GM12878 (cell line): ENCODE measurements around the gene USP35. TPM values are rescaled to one million over a fixed set of nuclear protein-coding genes. Genes with fewer than 3 reads are reported as not detected.

ENCODE experiments used
- EZH2 ChIP-seq: IDR thresholded peaks from 2 replicates; pipeline ENCODE4 v1.6.1; 2012; ENCODE audit warnings: low read depth, mild to moderate bottlenecking, control low read depth, inconsistent platforms, low read length, borderline replicate concordance; ENCODE audit not compliant: control insufficient read depth
- polyA plus RNA-seq, 11 experiments: library from polyadenylated mRNA; depleted of rRNA in 4 of 11; unstranded in 6 of 11; stranded (reverse) in 5 of 11; fragments of >200 nt; fragmentation: Nextera tagmentation in 4 of 11; fragmentation: Illumina TruSeq in 1 of 11; extraction: Ambion mirVana in 4 of 11; extraction: Trizol in 1 of 11; gene quantifications; 1 replicate in 1 of 11; 2 replicates in 10 of 11; pipeline versions ENCODE4 v1.2.1 to v1.2.3, GENCODE V29; 2011 to 2016; ENCODE audit warnings: inconsistent platforms in 2 of 11, missing spikeins in 2 of 11, low read depth in 1 of 11
- total RNA-seq, 4 experiments: library from RNA; depleted of rRNA in 3 of 4; stranded (reverse); fragments of >200 nt in 3 of 4; fragmentation: Illumina TruSeq in 1 of 4; extraction: Trizol in 1 of 4; gene quantifications; 2 replicates each; pipeline versions ENCODE4 v1.2.1 to v1.2.3, GENCODE V29; 2013 to 2021
- TF ChIP-seq, protein P1 (sequence below): fragments of 450-650 bp; formaldehyde crosslinking; IDR thresholded peaks from 2 replicates; pipeline ENCODE4 v1.4.0; 2022; ENCODE audit warnings: mild to moderate bottlenecking, moderate library complexity
- TF ChIP-seq, protein P2 (sequence below): fragments of 450-650 bp; conservative IDR thresholded peaks from 2 replicates; pipeline ENCODE4 v1.6.1; 2017; ENCODE audit warnings: mild to moderate bottlenecking, moderate library complexity

USP35 gene
- total and polyA plus RNA-seq, 10 of the 15 experiments (the other 5 are each of a cell fraction or from before 2014, with no cell fraction given), result 0.13 to 6.4 (median 3.1) TPM; not detected in 1

DNA sequence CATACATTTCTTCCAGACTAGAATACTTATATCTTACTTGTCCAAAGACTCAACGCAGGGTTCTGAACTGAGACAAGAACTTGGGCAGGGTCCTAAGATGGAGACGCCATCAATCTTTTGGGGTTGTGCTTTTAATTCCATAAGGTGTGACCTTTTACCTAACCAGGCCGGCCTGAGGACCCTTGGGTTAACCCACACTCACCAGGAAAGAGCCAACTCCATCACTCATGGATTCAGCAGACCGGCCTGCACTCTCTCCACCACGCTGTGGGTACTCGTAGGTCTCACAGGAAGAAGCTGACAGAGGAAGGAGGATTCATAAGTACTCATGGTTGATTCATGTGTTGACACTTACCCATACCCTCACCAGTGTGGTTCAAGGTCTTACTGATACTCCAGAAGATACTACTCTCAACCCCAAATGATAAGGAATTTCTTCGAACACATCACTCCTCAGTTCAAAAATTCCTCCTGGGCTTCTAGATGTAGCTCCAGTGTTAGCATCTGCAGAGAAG is 36.2 kb downstream of the USP35 start (continued):
- TF ChIP-seq, protein P1, sequence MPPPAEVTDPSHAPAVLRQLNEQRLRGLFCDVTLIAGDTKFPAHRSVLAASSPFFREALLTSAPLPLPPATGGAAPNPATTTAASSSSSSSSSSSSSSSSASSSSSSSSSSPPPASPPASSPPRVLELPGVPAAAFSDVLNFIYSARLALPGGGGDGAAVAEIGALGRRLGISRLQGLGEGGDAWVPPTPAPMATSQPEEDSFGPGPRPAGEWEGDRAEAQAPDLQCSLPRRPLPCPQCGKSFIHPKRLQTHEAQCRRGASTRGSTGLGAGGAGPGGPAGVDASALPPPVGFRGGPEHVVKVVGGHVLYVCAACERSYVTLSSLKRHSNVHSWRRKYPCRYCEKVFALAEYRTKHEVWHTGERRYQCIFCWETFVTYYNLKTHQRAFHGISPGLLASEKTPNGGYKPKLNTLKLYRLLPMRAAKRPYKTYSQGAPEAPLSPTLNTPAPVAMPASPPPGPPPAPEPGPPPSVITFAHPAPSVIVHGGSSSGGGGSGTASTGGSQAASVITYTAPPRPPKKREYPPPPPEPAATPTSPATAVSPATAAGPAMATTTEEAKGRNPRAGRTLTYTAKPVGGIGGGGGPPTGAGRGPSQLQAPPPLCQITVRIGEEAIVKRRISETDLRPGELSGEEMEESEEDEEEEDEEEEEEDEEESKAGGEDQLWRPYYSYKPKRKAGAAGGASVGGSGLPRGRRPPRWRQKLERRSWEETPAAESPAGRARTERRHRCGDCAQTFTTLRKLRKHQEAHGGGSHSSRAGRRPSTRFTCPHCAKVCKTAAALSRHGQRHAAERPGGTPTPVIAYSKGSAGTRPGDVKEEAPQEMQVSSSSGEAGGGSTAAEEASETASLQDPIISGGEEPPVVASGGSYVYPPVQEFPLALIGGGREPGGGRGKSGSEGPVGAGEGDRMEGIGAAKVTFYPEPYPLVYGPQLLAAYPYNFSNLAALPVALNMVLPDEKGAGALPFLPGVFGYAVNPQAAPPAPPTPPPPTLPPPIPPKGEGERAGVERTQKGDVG (CRISPR knock-in tag), result no peak
- no peak for TF ChIP-seq EZH2
- TF ChIP-seq, protein P2, sequence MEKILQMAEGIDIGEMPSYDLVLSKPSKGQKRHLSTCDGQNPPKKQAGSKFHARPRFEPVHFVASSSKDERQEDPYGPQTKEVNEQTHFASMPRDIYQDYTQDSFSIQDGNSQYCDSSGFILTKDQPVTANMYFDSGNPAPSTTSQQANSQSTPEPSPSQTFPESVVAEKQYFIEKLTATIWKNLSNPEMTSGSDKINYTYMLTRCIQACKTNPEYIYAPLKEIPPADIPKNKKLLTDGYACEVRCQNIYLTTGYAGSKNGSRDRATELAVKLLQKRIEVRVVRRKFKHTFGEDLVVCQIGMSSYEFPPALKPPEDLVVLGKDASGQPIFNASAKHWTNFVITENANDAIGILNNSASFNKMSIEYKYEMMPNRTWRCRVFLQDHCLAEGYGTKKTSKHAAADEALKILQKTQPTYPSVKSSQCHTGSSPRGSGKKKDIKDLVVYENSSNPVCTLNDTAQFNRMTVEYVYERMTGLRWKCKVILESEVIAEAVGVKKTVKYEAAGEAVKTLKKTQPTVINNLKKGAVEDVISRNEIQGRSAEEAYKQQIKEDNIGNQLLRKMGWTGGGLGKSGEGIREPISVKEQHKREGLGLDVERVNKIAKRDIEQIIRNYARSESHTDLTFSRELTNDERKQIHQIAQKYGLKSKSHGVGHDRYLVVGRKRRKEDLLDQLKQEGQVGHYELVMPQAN, result no peak
